ENCODE data around the gene MAP1LC3B2. TPM values are rescaled to one million over a fixed set of nuclear protein-coding genes. Genes with fewer than 3 reads are reported as not detected.

MAP1LC3B2 gene
- total and polyA plus RNA-seq, 10 of the 15 experiments (the other 5 are each of a cell fraction or from before 2014, with no cell fraction given) = 0.23 to 2.7 (median 0.72) TPM; not detected in 3

DNA sequence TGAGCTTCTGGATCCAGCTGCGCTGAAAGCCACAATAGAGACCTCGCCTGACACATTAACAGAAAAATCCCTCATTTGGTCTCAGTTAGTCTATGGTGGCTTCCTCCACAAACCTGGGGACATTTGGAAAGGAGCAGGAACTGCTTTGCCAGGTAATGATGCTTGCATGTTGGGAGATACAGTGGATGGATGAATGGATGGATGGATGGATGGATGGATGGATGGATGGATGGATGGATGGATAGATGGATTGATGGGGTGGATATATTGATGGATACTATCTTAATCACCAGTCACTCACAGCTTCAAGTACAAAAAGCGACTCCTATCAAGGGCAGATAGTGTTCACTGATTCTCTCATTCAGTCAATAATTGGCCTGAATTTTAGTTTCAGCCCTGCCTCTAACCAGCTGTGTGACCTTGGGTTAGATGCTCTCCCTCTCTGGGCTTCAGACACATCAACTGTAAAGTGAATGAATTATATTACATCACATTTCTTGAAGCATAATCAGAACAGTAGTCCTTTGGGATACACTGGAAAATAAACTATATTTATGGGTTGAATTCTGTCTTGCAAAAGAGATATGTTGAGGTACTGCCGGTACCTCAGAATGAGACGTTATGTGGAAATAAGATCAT, 29.3 kb downstream of the MAP1LC3B2 start:
- peaks cover 9% of the 10 kb centered on the region; the same call in 2 of the 3 replicates for H3K9me3 ChIP-seq (replicated peaks; ENCODE audit: control insufficient read depth, insufficient read depth, low read length)
- no peaks in the 10 kb centered on the region for H3K36me3 ChIP-seq (ENCODE audit: control insufficient read depth in 2 of 2, insufficient read depth in 2 of 2, low read length in 1 of 2)
- H3K79me2 ChIP-seq (ENCODE audit: control insufficient read depth, insufficient read depth, low read length) = no peaks in the 10 kb centered on the region
- H3K4me2 ChIP-seq (ENCODE audit: control insufficient read depth, insufficient read depth) = no peak overlapping the region
- no peak overlapping the region for H2AFZ ChIP-seq (ENCODE audit: control insufficient read depth, low read depth, low read length)
- H3K4me3 ChIP-seq = no peak overlapping the region
- H4K20me1 ChIP-seq (ENCODE audit: control insufficient read depth, insufficient read depth) = no peaks in the 10 kb centered on the region
- RAD21 ChIA-PET (ENCODE audit: unreplicated experiment) = no interaction called here
- POLR2A ChIA-PET = interaction anchor here (0.5 kb wide), 1 partner anchor 15 kb away, joined by 3 read pairs; no protein-coding TSS in a partner anchor
- in situ Hi-C loops (cut with MboI) = no loop called here
- no peak overlapping the region for H3K27ac ChIP-seq (ENCODE audit: control insufficient read depth, insufficient read depth)
- H3K9ac ChIP-seq (ENCODE audit: control insufficient read depth, insufficient read depth, low read length) = no peak overlapping the region
- ATAC-seq (no peak), DNase-seq (ENCODE audit: low read depth, low spot score) (no peak), FAIRE-seq (no peak)
- CTCF ChIA-PET = interaction anchor here (0.8 kb wide), 1 partner anchor 12 kb away, joined by 3 read pairs; no protein-coding TSS in a partner anchor
- no TSS peak for BruUV-seq (replicated peaks)
- WGBS (ENCODE audit: insufficient coverage, insufficient replicate concordance, low lambda C conversion rate, missing lambda C conversion rate) = 64% methylated on average over 5 of the region's 5 CpGs
- TF ChIP-seq, protein P1, sequence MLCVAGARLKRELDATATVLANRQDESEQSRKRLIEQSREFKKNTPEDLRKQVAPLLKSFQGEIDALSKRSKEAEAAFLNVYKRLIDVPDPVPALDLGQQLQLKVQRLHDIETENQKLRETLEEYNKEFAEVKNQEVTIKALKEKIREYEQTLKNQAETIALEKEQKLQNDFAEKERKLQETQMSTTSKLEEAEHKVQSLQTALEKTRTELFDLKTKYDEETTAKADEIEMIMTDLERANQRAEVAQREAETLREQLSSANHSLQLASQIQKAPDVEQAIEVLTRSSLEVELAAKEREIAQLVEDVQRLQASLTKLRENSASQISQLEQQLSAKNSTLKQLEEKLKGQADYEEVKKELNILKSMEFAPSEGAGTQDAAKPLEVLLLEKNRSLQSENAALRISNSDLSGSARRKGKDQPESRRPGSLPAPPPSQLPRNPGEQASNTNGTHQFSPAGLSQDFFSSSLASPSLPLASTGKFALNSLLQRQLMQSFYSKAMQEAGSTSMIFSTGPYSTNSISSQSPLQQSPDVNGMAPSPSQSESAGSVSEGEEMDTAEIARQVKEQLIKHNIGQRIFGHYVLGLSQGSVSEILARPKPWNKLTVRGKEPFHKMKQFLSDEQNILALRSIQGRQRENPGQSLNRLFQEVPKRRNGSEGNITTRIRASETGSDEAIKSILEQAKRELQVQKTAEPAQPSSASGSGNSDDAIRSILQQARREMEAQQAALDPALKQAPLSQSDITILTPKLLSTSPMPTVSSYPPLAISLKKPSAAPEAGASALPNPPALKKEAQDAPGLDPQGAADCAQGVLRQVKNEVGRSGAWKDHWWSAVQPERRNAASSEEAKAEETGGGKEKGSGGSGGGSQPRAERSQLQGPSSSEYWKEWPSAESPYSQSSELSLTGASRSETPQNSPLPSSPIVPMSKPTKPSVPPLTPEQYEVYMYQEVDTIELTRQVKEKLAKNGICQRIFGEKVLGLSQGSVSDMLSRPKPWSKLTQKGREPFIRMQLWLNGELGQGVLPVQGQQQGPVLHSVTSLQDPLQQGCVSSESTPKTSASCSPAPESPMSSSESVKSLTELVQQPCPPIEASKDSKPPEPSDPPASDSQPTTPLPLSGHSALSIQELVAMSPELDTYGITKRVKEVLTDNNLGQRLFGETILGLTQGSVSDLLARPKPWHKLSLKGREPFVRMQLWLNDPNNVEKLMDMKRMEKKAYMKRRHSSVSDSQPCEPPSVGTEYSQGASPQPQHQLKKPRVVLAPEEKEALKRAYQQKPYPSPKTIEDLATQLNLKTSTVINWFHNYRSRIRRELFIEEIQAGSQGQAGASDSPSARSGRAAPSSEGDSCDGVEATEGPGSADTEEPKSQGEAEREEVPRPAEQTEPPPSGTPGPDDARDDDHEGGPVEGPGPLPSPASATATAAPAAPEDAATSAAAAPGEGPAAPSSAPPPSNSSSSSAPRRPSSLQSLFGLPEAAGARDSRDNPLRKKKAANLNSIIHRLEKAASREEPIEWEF (IDR thresholded peaks at IDR 0.05; ENCODE audit: insufficient replicate concordance, low read depth, low read length) = no peak
- TF ChIP-seq, protein P2, sequence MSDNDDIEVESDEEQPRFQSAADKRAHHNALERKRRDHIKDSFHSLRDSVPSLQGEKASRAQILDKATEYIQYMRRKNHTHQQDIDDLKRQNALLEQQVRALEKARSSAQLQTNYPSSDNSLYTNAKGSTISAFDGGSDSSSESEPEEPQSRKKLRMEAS (IDR thresholded peaks at IDR 0.05; ENCODE audit: low read depth, low read length) = no peak
- no peak for TF ChIP-seq CBX3 (IDR thresholded peaks at IDR 0.05; ENCODE audit: borderline replicate concordance, low read depth)
- no peak for TF ChIP-seq RAD51 (IDR thresholded peaks at IDR 0.05)
- TF ChIP-seq, protein P3, sequence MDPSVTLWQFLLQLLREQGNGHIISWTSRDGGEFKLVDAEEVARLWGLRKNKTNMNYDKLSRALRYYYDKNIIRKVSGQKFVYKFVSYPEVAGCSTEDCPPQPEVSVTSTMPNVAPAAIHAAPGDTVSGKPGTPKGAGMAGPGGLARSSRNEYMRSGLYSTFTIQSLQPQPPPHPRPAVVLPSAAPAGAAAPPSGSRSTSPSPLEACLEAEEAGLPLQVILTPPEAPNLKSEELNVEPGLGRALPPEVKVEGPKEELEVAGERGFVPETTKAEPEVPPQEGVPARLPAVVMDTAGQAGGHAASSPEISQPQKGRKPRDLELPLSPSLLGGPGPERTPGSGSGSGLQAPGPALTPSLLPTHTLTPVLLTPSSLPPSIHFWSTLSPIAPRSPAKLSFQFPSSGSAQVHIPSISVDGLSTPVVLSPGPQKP (IDR thresholded peaks at IDR 0.05; ENCODE audit: low read depth, low read length) = no peak
- no peak for TF ChIP-seq BCL11A (IDR thresholded peaks at IDR 0.05; ENCODE audit: low read depth, low read length)
- TF ChIP-seq, protein P4, sequence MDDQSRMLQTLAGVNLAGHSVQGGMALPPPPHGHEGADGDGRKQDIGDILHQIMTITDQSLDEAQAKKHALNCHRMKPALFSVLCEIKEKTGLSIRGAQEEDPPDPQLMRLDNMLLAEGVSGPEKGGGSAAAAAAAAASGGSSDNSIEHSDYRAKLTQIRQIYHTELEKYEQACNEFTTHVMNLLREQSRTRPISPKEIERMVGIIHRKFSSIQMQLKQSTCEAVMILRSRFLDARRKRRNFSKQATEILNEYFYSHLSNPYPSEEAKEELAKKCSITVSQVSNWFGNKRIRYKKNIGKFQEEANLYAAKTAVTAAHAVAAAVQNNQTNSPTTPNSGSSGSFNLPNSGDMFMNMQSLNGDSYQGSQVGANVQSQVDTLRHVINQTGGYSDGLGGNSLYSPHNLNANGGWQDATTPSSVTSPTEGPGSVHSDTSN (IDR thresholded peaks at IDR 0.05; ENCODE audit: insufficient replicate concordance, low read depth, low read length) = no peak
- TF ChIP-seq ZNF207 (IDR thresholded peaks at IDR 0.05; ENCODE audit: borderline replicate concordance) = no peak
- no peak for TF ChIP-seq RAD21 (IDR thresholded peaks at IDR 0.05; ENCODE audit: insufficient read depth, low read depth, low read length)
- no peak for TF ChIP-seq MTA3 (IDR thresholded peaks at IDR 0.05; ENCODE audit: borderline replicate concordance, low read length)
- no peak for TF ChIP-seq TARDBP (IDR thresholded peaks at IDR 0.05; ENCODE audit: borderline replicate concordance)
- H3K4me1 ChIP-seq (ENCODE audit: control insufficient read depth, insufficient read depth, low read length) = no peaks in the 10 kb centered on the region
- intact Hi-C loops (cut with micrococcal nuclease; ENCODE audit: unreplicated experiment) = no loop called here
- no peaks in the 10 kb centered on the region; a peak in 1 of 4 replicates for H3K27me3 ChIP-seq (replicated peaks in 1 of 2; ENCODE audit: control insufficient read depth in 2 of 2, insufficient read depth in 2 of 2, low read length in 1 of 2)
- SMC1A ChIA-PET (ENCODE audit: uncharacterized antibody, unreplicated experiment) = interaction anchor here (1.0 kb wide), 1 partner anchor 18 kb away, joined by 3 read pairs; no protein-coding TSS in a partner anchor
